SKM-1 treated with dmso at 0.1 percent for 144 hours (cell line): ENCODE data around the gene OR1B1.
"Not testable (repeated sequence)": the region's sequence is repeated elsewhere in the genome, so short reads cannot be mapped to it uniquely, and the experiment has no call there.

Source experiments
- DNase-seq: peaks from one replicate; lab custom pipeline; 2025; ENCODE audit not compliant: unreplicated experiment; lab: John Stamatoyannopoulos, UW

The OR1B1 gene

GRCh38 chr9:122657527-122657926 lies at the start of gene OR1B1:
Gene OR1B1 (minus strand): TSS chr9:122657627.
- DNase-seq = no peak

GRCh38 chr9:122695696-122696095 lies 38.3 kb upstream of the OR1B1 start:
- no peak for DNase-seq

- no peak for DNase-seq
Measured at GRCh38 chr9:122684851-122685250, 27.4 kb upstream of the OR1B1 start.

- no peak for DNase-seq
Measured at GRCh38 chr9:122672481-122672880, 15.1 kb upstream of the OR1B1 start.

- DNase-seq = no peak
Measured at GRCh38 chr9:122661416-122661815, 4.0 kb upstream of the OR1B1 start, which contains the start of gene OR1L1. Gene OR1L1 (plus strand): TSS chr9:122661716. CDS start chr9:122661716, 0 bp downstream.

GRCh38 chr9:122656378-122656777 lies 1.0 kb downstream of the OR1B1 start:
- DNase-seq = no peak

GRCh38 chr9:122642226-122642625 lies 15.2 kb downstream of the OR1B1 start:
- no peak for DNase-seq

- DNase-seq = no peak
Measured at GRCh38 chr9:122619996-122620395, 37.4 kb downstream of the OR1B1 start.

- DNase-seq = no peak
Measured at GRCh38 chr9:122614362-122614761, 43.1 kb downstream of the OR1B1 start, which contains the start of gene OR1Q1. Gene OR1Q1 (plus strand): TSS chr9:122614738. CDS start chr9:122614738, 0 bp downstream.

- DNase-seq = no peak
Measured at GRCh38 chr9:122609804-122610203, 47.6 kb downstream of the OR1B1 start.

- DNase-seq = no peak
Measured at GRCh38 chr9:122606587-122606986, 50.8 kb downstream of the OR1B1 start.

GRCh38 chr9:122605691-122606090 lies 51.7 kb downstream of the OR1B1 start:
- DNase-seq = no peak

GRCh38 chr9:122583284-122583683 lies 74.1 kb downstream of the OR1B1 start, which contains the start of gene OR1L8:
Gene OR1L8 (minus strand): TSS chr9:122583384. CDS start chr9:122568477, 14,907 bp downstream.
- not testable (repeated sequence) for DNase-seq

- DNase-seq = no peak
Measured at GRCh38 chr9:122580360-122580759, 77.1 kb downstream of the OR1B1 start.

- DNase-seq = no peak
Measured at GRCh38 chr9:122579874-122580273, 77.6 kb downstream of the OR1B1 start.
